Sigmoid colon (tissue), 7 donors: ENCODE data around the gene NKX1-2. TPM values are rescaled to one million over a fixed set of nuclear protein-coding genes. Genes with fewer than 3 reads are reported as not detected.

ENCODE experiments used
- DNase-seq: peaks from one replicate; pipeline ENCODE4 v3.0.0-alpha.2; 2019
- H3K27ac ChIP-seq, 4 donors: fragments of 200-600 bp; sonication (generic); one replicate each; pipeline ENCODE4 v1.5.1; 2016 to 2019; ENCODE audit warnings: mild to moderate bottlenecking in 1 of 4
- H3K27me3 ChIP-seq, 3 donors: fragments of 200-600 bp; sonication (generic); one replicate each; pipeline ENCODE4 v1.5.1; 2019; ENCODE audit warnings: mild to moderate bottlenecking in 1 of 3
- H3K36me3 ChIP-seq, 4 donors: fragments of 200-600 bp; sonication (generic); one replicate each; pipeline ENCODE4 v1.5.1; 2016 to 2019
- H3K4me1 ChIP-seq, 4 donors: fragments of 200-600 bp; sonication (generic); one replicate each; pipeline ENCODE4 v1.5.1; 2017 to 2019
- H3K4me3 ChIP-seq, 4 donors: fragments of 200-600 bp; sonication (generic); one replicate each; pipeline ENCODE4 v1.5.1; 2017 to 2019; ENCODE audit warnings: mild to moderate bottlenecking in 2 of 4, moderate library complexity in 1 of 4
- H3K9me3 ChIP-seq, 4 donors: fragments of 200-600 bp in 3 of 4; sonication (generic) in 3 of 4; one replicate each; pipeline versions ENCODE4 v1.5.1 to v1.6.1; 2013 to 2019
- EP300 ChIP-seq, 4 donors: sonication (generic); formaldehyde crosslinking; IDR thresholded peaks; one replicate each; pipeline ENCODE4 v1.6.1; 2017; ENCODE audit warnings: antibody characterized with exemption in 4 of 4
- POLR2A ChIP-seq, 2 donors: fragments of 450-650 bp; IDR thresholded peaks; one replicate each; pipeline ENCODE4 v1.6.1; 2016; ENCODE audit warnings: antibody characterized with exemption in 2 of 2, mild to moderate bottlenecking in 2 of 2, moderate library complexity in 2 of 2
- POLR2AphosphoS5 ChIP-seq, 4 donors: sonication (generic); formaldehyde crosslinking; IDR thresholded peaks; one replicate each; pipeline ENCODE4 v1.6.1; 2017; ENCODE audit warnings: antibody characterized with exemption in 4 of 4
- WGBS, 2 donors: extraction: QIAGEN DNeasy Blood & Tissue Kit; methylation state at CpG; one replicate each; pipeline ENCODE4 v1.1.7; 2013; 5-methylcytosine and 5-hydroxymethylcytosine counted together
- intact Hi-C: fragments of 100-400 bp; cut with DNase I; formaldehyde crosslinking; loops from one replicate; pipeline ENCODE4 v1.15.1; 2023
- polyA plus RNA-seq, 3 donors: library from polyadenylated mRNA; stranded (reverse); fragments of 200-250 nt; gene quantifications; one replicate each; pipeline ENCODE4 v1.2.3, GENCODE V29; 2013
- total RNA-seq, 4 donors: library from RNA; depleted of rRNA; stranded (reverse); fragments of >200 nt; gene quantifications; one replicate each; pipeline ENCODE4 v1.1.0, GENCODE V29; 2016
- TF ChIP-seq, protein P1 (sequence below), 4 experiments: fragments of 450-650 bp in 3 of 4; fragments of 200-600 bp in 1 of 4; IDR thresholded peaks; one replicate each; pipeline ENCODE4 v1.5.1; 2016 to 2019; ENCODE audit warnings: antibody characterized with exemption in 4 of 4, mild to moderate bottlenecking in 3 of 4, moderate library complexity in 2 of 4
- donor health status: healthy with polysubstance abuse.
- donor health status: Bipolar disorder and iron deficiency.
- donor health status: healthy.

NKX1-2 gene
- total and polyA plus RNA-seq, 7 donors: not detected

DNA sequence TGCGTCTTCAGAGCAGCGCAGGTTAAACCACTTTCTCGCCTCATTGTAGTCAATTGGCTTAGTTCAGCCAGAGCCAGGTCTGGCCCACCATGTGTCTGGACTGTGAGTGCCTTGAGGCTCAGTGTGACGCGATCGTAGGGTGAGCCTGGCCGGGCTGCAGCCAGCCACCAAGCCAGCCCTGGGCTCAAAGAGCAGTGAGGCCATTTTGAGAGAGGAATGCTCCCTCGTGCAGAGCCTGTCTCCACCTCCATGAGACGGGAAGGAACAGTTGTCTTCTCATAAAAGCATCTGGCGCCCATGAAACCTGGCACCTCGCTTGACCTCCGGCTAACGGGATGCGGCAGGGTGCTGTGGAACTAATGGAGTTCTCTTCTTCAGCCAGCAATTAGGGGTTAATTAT lies 46.3 kb upstream of the NKX1-2 start:
- Histone ChIP-seq H3K4me1 (no peaks in the 10 kb centered on the region), H3K27ac (no peak overlapping the region), H3K9me3 (no peaks in the 10 kb centered on the region), H3K36me3 (peaks cover 0 to 30% (median 3%) of the 10 kb centered on the region in 4 donors), H3K27me3 (no peaks in the 10 kb centered on the region), H3K4me3 (no peak overlapping the region)
- WGBS, 2 donors: 94 to 95% methylated on average over 14 of the region's 14 CpGs
- TF ChIP-seq, protein P1, sequence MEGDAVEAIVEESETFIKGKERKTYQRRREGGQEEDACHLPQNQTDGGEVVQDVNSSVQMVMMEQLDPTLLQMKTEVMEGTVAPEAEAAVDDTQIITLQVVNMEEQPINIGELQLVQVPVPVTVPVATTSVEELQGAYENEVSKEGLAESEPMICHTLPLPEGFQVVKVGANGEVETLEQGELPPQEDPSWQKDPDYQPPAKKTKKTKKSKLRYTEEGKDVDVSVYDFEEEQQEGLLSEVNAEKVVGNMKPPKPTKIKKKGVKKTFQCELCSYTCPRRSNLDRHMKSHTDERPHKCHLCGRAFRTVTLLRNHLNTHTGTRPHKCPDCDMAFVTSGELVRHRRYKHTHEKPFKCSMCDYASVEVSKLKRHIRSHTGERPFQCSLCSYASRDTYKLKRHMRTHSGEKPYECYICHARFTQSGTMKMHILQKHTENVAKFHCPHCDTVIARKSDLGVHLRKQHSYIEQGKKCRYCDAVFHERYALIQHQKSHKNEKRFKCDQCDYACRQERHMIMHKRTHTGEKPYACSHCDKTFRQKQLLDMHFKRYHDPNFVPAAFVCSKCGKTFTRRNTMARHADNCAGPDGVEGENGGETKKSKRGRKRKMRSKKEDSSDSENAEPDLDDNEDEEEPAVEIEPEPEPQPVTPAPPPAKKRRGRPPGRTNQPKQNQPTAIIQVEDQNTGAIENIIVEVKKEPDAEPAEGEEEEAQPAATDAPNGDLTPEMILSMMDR (IDR thresholded peaks at IDR 0.05): no peak
- TF ChIP-seq EP300 (IDR thresholded peaks at IDR 0.05) (no peak), POLR2A (IDR thresholded peaks at IDR 0.05) (no peak), POLR2AphosphoS5 (IDR thresholded peaks at IDR 0.05) (no peak)
- intact Hi-C loops: no loop called here
- DNase-seq: peak; percentile 47

- no peaks in the 10 kb centered on the region for H3K4me1 ChIP-seq
- no peak overlapping the region for H3K27ac ChIP-seq
- WGBS, 2 donors: 92 to 99% methylated on average over 11 of the region's 11 CpGs
- H3K4me3 ChIP-seq: no peak overlapping the region
- no peak for TF ChIP-seq POLR2A (IDR thresholded peaks at IDR 0.05)
- no peak for TF ChIP-seq POLR2AphosphoS5 (IDR thresholded peaks at IDR 0.05)
- TF ChIP-seq, protein P1 (IDR thresholded peaks at IDR 0.05): no peak
- no peak for TF ChIP-seq EP300 (IDR thresholded peaks at IDR 0.05)
- no peaks in the 10 kb centered on the region for H3K9me3 ChIP-seq
- peak; percentile 25 for DNase-seq
- H3K36me3 ChIP-seq: peaks cover 0 to 25% (median 2%) of the 10 kb centered on the region in 4 donors
- no peaks in the 10 kb centered on the region for H3K27me3 ChIP-seq
- intact Hi-C loops: no loop called here
These were observed 45.9 kb upstream of the NKX1-2 start for GRCh38 chr10:124495725-124496124.

GRCh38 chr10:124495162-124495561 lies 45.3 kb upstream of the NKX1-2 start:
- H3K27me3 ChIP-seq: no peaks in the 10 kb centered on the region
- H3K4me1 ChIP-seq: no peaks in the 10 kb centered on the region
- H3K9me3 ChIP-seq: no peaks in the 10 kb centered on the region
- peak; percentile 41 for DNase-seq
- H3K36me3 ChIP-seq: peaks cover 0 to 20% (median 0%) of the 10 kb centered on the region in 4 donors
- H3K27ac ChIP-seq: no peak overlapping the region
- no peak overlapping the region for H3K4me3 ChIP-seq
- TF ChIP-seq POLR2AphosphoS5 (IDR thresholded peaks at IDR 0.05) (no peak), EP300 (IDR thresholded peaks at IDR 0.05) (no peak)
- intact Hi-C loops: no loop called here
- WGBS, 2 donors: 79 to 90% methylated on average over 7 of the region's 7 CpGs

GRCh38 chr10:124494046-124494807 lies 44.4 kb upstream of the NKX1-2 start:
- no peak overlapping the region for H3K27ac ChIP-seq
- TF ChIP-seq POLR2A (IDR thresholded peaks at IDR 0.05) (no peak), POLR2AphosphoS5 (IDR thresholded peaks at IDR 0.05) (no peak), EP300 (IDR thresholded peaks at IDR 0.05) (no peak)
- TF ChIP-seq, protein P1 (IDR thresholded peaks at IDR 0.05): no peak
- no peak for DNase-seq
- WGBS, 2 donors: 58 to 82% methylated on average over 16 of the region's 16 CpGs
- H3K27me3 ChIP-seq: no peaks in the 10 kb centered on the region
- H3K4me1 ChIP-seq: no peaks in the 10 kb centered on the region
- no peaks in the 10 kb centered on the region for H3K9me3 ChIP-seq
- intact Hi-C loops: no loop called here
- H3K36me3 ChIP-seq: peaks cover 0 to 13% (median 0%) of the 10 kb centered on the region in 4 donors
- H3K4me3 ChIP-seq: no peak overlapping the region

GRCh38 chr10:124493214-124493882 lies 43.5 kb upstream of the NKX1-2 start:
- Histone ChIP-seq H3K9me3 (no peaks in the 10 kb centered on the region), H3K4me3 (no peak overlapping the region), H3K27ac (no peak overlapping the region), H3K36me3 (peaks cover 0 to 8% (median 0%) of the 10 kb centered on the region in 4 donors), H3K27me3 (no peaks in the 10 kb centered on the region), H3K4me1 (no peaks in the 10 kb centered on the region)
- intact Hi-C loops: no loop called here
- TF ChIP-seq POLR2AphosphoS5 (IDR thresholded peaks at IDR 0.05): no peak
- no peak for TF ChIP-seq EP300 (IDR thresholded peaks at IDR 0.05)
- TF ChIP-seq POLR2A (IDR thresholded peaks at IDR 0.05): no peak
- TF ChIP-seq, protein P1 (IDR thresholded peaks at IDR 0.05): no peak
- DNase-seq: no peak
- 65 to 72% methylated on average over 23 of the region's 23 CpGs for WGBS, 2 donors
